Superior temporal gyrus (tissue), 1 donor: ENCODE results near the gene PSME4.
A peak's percentile ranks its signal among the peaks of the same experiment; 100 is the strongest.
"Not testable (repeated sequence)": the region's sequence is repeated elsewhere in the genome, so short reads cannot be mapped to it uniquely, and the experiment has no call there.

ENCODE experiments used
- DNase-seq: peaks from one replicate; pipeline ENCODE4 v3.0.0-alpha.2; 2016; ENCODE audit errors: extremely low spot score

Gene PSME4

DNA sequence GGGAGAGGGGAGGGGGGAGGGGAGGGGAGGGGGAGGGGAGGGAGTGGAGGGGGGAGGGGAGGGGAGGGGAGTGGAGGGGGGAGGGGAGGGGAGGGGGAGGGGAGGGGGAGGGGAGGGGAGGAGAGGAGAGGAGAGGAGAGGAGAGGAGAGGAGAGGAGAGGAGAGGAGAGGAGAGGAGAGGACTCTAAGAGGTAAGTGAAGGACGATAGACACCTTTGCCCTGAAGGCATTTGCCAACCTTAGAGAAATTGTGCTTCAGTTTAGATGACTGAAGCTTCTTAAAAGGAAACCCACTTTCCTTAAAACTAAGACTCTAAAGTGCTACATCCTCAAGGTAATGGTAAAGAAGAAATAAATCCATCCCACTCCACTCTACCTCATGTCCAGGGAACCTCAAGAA is 130.2 kb downstream of the PSME4 start:
- no peak for DNase-seq

DNA sequence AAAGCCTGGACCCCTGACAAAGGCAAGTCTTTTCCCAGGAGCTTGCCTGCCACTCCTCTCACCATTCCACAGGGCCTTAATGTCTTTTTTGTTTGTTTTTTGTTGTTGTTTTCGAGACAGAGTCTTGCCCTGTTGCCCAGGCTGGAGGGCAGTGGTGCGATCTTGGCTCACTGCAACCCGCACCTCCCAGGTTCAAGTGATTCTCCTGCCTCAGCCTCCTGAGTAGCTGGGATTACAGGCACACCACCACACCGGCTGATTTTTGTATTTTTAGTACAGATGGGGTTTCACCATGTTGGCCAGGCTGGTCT is 140.9 kb downstream of the PSME4 start:
- not testable (repeated sequence) for DNase-seq

DNA sequence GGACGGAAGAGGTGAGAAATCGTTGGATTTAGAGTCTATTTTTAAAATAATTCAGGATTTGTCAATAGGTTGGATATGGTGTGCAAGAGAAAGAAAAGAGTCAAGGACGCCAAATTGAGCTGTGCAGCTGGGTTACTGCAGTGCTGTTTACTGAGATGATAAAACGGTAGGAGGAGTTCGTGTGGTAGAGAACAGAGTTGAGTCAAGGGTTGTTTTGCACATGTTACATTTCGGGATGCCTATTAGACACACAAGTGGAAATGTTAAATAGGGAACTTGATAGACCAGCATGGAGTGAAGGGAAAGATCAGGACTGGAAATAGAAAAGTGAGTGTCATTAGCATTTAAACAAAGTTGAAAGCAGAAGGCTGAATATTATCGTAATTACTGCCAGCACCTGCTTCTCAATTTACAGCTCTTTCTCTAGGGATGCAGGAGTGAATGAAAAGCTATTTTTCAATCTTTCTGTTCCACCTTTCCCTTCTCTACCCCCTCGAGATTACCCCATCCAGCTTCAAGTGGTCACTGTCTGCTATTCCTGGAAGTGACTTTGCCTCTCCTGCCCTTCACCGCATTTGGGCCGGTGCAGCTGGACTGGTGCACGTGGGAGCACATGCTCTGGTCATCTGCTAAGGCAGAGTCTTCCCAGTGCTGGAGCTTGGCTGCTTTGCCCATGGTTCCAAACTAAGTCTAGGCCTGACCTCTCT is 141.4 kb downstream of the PSME4 start:
- DNase-seq = no peak

DNA sequence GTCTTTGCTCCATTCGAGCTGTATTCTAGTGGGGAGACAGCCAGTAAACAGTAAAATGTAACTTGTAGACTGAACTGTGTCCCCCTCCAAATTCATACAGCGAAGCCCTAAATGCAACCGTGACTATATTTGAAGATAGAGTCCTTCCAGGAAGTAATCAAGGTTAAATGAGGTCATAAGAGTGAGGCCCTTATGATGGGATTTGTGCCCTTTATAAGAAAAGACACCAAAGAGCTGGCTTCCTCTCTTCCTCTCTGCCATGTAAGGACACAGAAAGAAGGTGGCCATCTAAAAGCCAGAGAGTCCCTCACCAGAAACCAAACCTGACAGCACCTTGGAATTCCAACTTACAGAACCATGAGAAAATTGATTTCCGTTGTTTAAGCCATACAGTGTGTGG is 142.5 kb downstream of the PSME4 start:
- no peak for DNase-seq

DNA sequence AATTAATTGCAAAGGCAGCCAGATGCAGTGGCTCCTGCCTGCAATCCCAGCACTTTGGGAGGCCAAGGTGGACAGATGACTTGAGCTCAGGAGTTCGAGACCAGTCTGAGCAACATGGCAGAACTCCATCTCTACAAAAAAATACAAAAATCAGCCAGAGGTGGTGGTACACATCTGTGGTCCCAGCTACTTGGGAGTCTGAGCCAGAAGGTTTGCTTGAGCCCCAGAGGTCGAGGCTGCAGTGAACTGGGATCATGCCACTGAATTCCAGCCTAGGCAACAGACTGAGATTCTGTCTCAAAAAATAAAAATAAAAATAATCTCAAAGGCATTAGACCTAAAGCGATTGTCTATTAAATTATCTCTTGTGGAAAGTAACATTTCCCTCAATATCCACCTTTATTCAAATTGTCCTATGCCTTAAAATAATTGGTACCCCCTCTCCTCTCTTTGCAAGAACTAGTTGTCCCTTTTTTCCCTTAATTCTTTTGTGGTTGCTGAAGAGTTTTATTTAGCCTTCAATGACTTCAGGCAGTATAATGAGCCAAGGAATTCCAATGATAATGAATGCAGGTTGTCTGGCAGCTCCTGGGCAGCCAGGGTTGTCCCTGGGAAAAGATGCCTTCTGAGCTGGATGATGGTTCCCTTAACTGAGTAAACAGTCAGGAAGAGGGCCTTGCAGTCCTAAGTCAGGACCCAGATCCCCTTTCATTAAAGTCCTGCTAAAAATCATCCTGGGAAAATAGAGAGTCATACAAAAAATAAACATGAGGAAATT is 143.2 kb downstream of the PSME4 start:
- DNase-seq = no peak

DNA sequence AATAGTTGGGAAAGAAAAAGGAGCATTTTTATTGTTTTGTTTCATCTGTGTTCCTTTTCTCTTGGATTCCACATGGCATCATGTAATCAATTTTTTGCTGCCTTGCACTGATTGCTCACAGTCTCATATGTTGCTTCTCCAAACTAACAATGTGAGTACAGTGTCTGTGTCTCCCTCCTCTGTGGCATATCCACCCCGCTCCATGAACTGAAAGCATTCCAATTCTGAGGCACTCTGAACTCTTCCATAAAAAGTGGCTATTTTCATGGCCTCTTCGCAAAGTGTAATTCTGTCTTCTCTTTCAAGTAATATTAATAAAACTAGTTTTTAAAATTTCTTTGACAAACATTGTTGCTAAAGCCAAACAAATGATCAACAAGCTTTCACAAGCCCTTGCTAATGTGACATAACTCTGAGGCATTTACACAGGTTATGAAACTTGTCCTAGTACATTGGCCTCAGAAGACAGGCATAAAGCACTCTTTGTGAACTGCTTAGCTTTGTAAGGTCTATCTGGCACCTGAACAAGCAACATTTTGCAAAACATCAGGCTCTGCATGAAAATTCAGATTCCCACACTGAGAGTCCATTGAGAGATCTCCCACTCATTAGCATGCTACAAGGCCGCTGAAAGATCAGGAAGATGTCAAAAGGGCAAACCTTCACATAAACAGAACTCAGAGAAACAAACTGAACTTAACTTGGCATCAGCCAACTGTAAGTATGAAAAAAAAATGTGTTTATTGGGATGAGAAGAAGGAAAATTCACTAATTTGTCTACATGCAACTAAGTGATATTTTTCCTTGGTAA is 144.0 kb downstream of the PSME4 start:
- peak; percentile 65 for DNase-seq

DNA sequence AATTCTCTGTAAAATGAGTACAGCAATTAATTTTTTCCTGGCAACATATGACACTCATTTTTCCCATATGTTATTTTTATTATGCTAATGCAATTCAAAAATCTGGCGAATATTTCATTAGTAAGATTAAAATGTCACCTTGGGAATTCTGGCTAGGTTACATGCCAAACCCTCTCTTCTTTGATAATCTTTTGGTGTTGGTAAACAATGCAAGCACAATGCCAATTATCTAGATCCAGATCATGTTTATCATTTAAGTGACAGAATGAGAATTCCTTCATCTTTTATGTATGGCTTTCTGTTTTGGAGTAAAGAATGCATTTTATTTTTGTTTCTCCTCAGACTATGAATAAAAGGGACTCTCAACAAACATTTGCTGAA is 144.8 kb downstream of the PSME4 start:
- no peak for DNase-seq

DNA sequence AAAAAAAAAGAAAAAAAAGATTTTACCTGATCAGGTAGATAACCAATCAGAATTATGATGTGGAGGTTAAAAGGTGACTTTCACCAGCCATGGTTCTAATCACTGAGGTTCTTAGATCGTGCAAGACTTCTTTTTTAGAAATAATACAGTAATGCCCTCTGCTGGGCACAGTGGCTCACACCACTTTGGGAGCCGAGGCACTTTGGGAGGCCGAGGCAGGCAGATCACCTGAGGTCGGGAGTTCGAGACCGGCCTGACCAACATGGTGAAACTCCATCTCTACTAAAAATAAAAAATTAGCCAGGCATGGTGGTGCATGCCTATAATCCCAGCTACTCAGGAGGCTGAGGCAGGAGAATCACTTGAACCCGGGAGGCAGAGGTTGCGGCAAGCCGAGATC is 147.2 kb downstream of the PSME4 start:
- not testable (repeated sequence) for DNase-seq

DNA sequence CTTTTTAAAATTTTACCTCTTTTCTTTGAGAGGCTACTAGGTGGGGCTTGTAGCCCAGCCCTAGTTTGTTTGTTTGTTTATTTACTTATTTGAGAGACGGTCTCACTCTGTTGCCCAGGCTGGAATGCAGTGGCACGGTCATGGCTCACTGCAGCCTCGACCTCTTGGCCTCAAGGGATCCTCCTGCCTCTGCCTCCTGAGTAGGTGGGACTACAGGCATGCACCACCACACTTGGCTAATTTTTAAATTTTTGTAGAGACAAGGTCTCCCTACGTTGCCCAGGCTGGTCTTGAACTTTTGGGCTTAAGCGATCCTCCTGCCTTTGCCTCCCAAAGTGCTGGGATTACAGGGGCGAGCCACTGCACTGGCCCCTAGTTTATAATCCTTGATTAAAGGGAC is 149.0 kb downstream of the PSME4 start:
- no peak for DNase-seq

DNA sequence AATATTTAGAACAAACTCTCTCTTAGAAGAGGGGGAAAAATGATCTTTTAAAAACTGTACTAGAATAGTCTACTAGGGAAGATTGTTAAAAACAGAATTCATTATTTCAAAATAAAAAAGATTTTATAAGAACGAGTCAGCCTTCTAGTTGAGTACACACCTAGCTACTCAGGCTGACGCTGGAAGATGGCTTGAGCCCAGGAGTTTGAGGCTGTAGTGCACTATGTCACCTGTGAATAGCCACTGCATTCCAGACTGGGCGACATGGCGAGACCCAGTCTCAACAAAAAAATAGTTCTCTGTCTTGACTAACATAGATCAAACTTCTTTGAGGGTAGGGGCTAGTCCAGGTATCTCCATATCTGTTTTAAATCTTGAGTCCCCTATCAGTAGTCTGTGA is 150.1 kb downstream of the PSME4 start:
- no peak for DNase-seq

DNA sequence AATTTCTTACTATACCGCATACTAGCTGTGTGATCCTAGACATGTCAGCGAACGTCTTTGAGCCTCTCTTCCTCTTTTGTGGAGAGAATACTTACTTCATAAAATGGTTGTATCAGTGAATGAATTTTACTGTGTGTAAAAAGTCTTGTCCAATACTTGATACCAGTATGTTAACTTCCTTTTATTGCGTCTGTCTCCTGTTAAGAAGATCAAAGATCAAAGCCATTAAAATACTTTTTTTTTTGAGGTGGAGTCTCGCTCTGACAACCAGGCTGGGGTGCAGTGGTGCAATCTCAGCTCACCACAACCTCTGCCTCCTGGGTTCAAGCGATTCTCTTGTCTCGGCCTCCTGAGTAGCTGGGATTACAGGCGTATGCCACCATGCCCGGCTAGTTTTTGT is 150.7 kb downstream of the PSME4 start:
- DNase-seq = no peak

DNA sequence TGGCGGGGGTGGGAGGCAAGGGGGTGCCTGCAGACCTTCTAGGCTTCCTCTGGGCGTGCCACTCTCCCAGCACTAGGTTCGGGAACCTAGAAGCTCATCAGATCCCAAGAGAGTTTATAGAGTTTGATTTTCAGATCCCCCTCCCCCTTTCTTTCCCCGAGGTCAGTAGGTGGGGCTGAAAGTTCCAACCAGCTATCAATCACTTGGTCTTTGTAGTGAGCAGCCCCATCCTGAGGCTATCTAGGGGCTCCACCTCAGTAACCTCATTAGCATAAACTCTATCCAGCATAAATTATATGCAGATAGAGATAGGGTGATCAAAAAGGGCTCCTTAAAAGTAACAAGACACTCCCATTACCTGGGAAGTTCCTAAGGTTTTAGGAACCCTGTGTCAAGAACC is 151.2 kb downstream of the PSME4 start:
- no peak for DNase-seq

DNA sequence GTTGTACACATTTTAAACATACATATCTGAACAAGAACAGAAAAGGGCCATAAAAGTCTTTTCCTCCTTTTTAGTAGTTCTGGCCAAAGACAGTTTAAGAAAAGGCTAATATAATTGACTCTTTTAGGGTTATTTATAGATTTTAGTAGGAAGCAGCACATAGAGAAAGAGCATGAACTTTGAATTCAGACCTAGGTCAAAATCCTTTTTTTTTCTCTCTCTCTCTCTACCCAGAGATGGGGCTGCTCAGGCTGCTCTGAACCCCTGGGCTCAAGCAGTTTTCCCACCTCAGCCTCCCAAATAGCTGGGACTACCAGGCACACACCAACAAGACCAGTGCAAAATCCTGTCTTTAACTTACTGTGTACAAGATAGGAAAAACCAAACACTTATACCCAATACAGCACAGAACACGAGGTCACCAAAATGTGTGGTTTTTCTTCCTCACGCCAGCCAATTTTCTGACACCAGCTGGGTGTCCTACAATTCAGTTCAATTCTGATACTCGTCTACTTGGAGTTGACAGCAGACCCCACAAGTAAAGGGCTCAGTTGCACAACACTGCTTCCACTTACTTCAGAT is 151.8 kb downstream of the PSME4 start:
- DNase-seq = no peak
